Panc1 (cell line): ENCODE results near the gene CNN2. TPM values are rescaled to one million over a fixed set of nuclear protein-coding genes. Genes with fewer than 3 reads are reported as not detected.

Experiments used
- ATAC-seq: fragments of 200-7000 bp; cut with Tn5 transposase; 2 replicates; pipeline ENCODE4 v1.9.1; 2020; ENCODE audit warnings: mild to moderate bottlenecking, moderate library complexity
- BruUV-seq: library from RNA; stranded (reverse); fragments of 400-500 nt; replicated peaks from 2 replicates; lab custom pipeline; 2021; lab: Mats Ljungman, UMichigan
- CTCF ChIA-PET: fragments of 300-600 bp; sonication (Branson Sonifier 250); formaldehyde crosslinking; loops from one replicate; lab custom pipeline; 2022; ENCODE audit warnings: antibody characterized with exemption; lab: Charles Lee
- POLR2A ChIA-PET: fragments of 300-600 bp; sonication (Branson Sonifier 250); formaldehyde crosslinking; loops from one replicate; lab custom pipeline; 2022; ENCODE audit warnings: antibody characterized with exemption; lab: Charles Lee
- DNase-seq: peaks from one replicate; pipeline ENCODE4 v3.0.0-alpha.2; 2010; ENCODE audit warnings: low read depth, low spot score
- H3K27ac ChIP-seq: 2 replicates; pipeline ENCODE4 v1.5.1; 2011; ENCODE audit warnings: mild to moderate bottlenecking, low read length, inconsistent platforms
- H3K27me3 ChIP-seq: fragments of 200-500 bp; sonication (Bioruptor generic); 2 replicates; pipeline ENCODE4 v1.6.0; 2014; ENCODE audit warnings: low read length, inconsistent platforms; ENCODE audit not compliant: control insufficient read depth, insufficient read depth
- H3K36me3 ChIP-seq: fragments of 200-500 bp; sonication (Bioruptor generic); 2 replicates; pipeline ENCODE4 v1.5.1; 2014; ENCODE audit warnings: inconsistent platforms, mild to moderate bottlenecking, low read length, moderate library complexity; ENCODE audit not compliant: control insufficient read depth, insufficient read depth
- H3K4me1 ChIP-seq: 2 replicates; pipeline ENCODE4 v1.5.1; 2011; ENCODE audit warnings: inconsistent platforms, mild to moderate bottlenecking, low read length, moderate library complexity; ENCODE audit not compliant: control insufficient read depth, insufficient read depth
- H3K4me3 ChIP-seq, 2 experiments: 2 replicates each; pipeline ENCODE4 v1.5.1; 2011 to 2012; ENCODE audit warnings: low read depth in 2 of 2, low read length in 2 of 2, mild to moderate bottlenecking in 2 of 2, inconsistent platforms in 1 of 2, moderate library complexity in 1 of 2
- H3K9me3 ChIP-seq: fragments of 200-500 bp; sonication (Bioruptor generic); 2 replicates; pipeline ENCODE4 v1.5.1; 2014; ENCODE audit warnings: low read depth, mild to moderate bottlenecking, inconsistent platforms, low read length, moderate library complexity; ENCODE audit not compliant: control insufficient read depth, insufficient read depth
- POLR2AphosphoS5 ChIP-seq: IDR thresholded peaks from 2 replicates; pipeline ENCODE4 v1.6.1; 2012; ENCODE audit warnings: mild to moderate bottlenecking, low read depth, low read length, moderate library complexity
- SIN3A ChIP-seq: IDR thresholded peaks from 2 replicates; pipeline ENCODE4 v1.6.1; 2012; ENCODE audit warnings: low read depth, mild to moderate bottlenecking, low read length, moderate library complexity, borderline replicate concordance; ENCODE audit not compliant: insufficient read depth
- TCF7L2 ChIP-seq: IDR thresholded peaks from 2 replicates; pipeline ENCODE4 v1.6.1; 2011; ENCODE audit warnings: mild to moderate bottlenecking, low read depth, low read length, inconsistent platforms
- in situ Hi-C: cut with HindIII; loops from 2 replicates; pipeline ENCODE4 v1.10.0; 2016; ENCODE audit warnings: low sequenced_read_pairs, low pct_unique_long_range_greater_than_20kb
- intact Hi-C: fragments of 100-400 bp; cut with micrococcal nuclease; formaldehyde crosslinking; loops from one replicate; pipeline ENCODE4 v1.10.0; 2022; ENCODE audit not compliant: unreplicated experiment
- total RNA-seq: library from RNA; stranded (reverse); gene quantifications from one replicate; pipeline ENCODE4 v1.2.1, GENCODE V29; 2021; ENCODE audit not compliant: unreplicated experiment
- TF ChIP-seq, protein P1 (sequence below): fragments of 450-650 bp; IDR thresholded peaks from 2 replicates; pipeline ENCODE4 v1.5.1; 2017; ENCODE audit warnings: mild to moderate bottlenecking
- TF ChIP-seq, protein P2 (sequence below), 2 experiments: IDR thresholded peaks; 2 replicates each; pipeline ENCODE4 v1.6.1; 2011 to 2012; ENCODE audit warnings: low read depth in 2 of 2, control low read depth in 1 of 2, low read length in 1 of 2, mild to moderate bottlenecking in 1 of 2, moderate library complexity in 1 of 2; ENCODE audit not compliant: insufficient read depth in 1 of 2

The CNN2 gene
- total RNA-seq, 1 experiment from 2014 or later, result 203 TPM

DNA sequence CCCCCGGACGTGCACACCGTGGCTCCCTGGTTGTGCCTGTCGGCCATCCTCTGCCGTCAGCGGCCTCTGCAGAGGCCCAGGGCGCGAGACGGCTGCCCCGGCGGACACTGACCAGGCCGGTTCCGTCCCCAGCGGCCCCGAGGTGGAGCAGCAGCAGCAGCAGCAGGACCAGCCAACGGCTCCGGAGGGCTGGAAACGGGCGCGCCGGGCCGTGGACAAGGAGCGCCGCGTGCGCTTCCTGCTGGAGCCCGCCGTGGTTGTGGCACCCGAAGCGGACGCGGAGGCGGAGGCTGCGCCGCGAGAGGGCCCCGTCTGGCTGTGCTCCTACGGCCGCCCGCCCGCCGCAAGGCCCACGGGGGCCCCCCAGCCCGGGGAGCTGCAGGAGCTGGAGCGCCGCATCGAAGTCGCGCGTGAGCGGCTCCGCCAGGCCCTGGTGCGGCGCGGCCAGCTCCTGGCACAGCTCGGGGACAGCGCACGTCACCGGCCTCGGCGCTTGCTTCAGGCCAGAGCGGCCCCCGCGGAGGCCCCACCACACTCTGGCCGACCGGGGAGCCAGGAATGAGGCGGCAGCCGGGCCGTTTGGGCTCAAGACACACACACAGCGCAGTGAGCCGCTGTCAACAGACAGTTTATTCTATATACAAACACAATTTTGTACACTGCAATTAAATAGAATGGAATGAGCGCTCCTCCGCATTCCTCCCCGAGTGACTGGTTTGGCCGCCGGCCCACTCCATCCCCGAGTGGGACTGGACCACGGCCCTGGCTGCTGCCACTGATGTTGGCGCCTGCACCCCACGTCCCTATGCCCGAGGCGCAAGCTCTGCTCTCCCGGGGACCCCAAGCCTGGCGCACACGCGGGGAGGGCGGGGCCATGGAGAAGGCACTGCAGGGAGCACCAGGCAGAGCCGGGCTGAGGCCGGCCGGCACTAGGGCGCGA is 17.1 kb upstream of the CNN2 start:
- ATAC-seq (peak; percentile 15), DNase-seq (no peak)
- Histone ChIP-seq H3K4me1 (no peaks in the 10 kb centered on the region; the same call in 1 of the 2 replicates), H3K36me3 (no peaks in the 10 kb centered on the region), H3K9me3 (no peaks in the 10 kb centered on the region), H3K4me3 (no peak overlapping the region), H3K27me3 (no peaks in the 10 kb centered on the region), H3K27ac (no peak overlapping the region)
- in situ Hi-C loops (no loop called here), intact Hi-C loops (no loop called here)
- ChIA-PET CTCF (interaction anchor here (0.6 kb wide), 1 partner anchor 39 kb away, joined by 3 read pairs; no protein-coding TSS in a partner anchor), POLR2A (no interaction called here)
- TSS peak; percentile 98 for BruUV-seq
- TF ChIP-seq, protein P1, sequence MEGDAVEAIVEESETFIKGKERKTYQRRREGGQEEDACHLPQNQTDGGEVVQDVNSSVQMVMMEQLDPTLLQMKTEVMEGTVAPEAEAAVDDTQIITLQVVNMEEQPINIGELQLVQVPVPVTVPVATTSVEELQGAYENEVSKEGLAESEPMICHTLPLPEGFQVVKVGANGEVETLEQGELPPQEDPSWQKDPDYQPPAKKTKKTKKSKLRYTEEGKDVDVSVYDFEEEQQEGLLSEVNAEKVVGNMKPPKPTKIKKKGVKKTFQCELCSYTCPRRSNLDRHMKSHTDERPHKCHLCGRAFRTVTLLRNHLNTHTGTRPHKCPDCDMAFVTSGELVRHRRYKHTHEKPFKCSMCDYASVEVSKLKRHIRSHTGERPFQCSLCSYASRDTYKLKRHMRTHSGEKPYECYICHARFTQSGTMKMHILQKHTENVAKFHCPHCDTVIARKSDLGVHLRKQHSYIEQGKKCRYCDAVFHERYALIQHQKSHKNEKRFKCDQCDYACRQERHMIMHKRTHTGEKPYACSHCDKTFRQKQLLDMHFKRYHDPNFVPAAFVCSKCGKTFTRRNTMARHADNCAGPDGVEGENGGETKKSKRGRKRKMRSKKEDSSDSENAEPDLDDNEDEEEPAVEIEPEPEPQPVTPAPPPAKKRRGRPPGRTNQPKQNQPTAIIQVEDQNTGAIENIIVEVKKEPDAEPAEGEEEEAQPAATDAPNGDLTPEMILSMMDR, result no peak
- no peak for TF ChIP-seq TCF7L2
- no peak for TF ChIP-seq POLR2AphosphoS5
- TF ChIP-seq, protein P2, sequence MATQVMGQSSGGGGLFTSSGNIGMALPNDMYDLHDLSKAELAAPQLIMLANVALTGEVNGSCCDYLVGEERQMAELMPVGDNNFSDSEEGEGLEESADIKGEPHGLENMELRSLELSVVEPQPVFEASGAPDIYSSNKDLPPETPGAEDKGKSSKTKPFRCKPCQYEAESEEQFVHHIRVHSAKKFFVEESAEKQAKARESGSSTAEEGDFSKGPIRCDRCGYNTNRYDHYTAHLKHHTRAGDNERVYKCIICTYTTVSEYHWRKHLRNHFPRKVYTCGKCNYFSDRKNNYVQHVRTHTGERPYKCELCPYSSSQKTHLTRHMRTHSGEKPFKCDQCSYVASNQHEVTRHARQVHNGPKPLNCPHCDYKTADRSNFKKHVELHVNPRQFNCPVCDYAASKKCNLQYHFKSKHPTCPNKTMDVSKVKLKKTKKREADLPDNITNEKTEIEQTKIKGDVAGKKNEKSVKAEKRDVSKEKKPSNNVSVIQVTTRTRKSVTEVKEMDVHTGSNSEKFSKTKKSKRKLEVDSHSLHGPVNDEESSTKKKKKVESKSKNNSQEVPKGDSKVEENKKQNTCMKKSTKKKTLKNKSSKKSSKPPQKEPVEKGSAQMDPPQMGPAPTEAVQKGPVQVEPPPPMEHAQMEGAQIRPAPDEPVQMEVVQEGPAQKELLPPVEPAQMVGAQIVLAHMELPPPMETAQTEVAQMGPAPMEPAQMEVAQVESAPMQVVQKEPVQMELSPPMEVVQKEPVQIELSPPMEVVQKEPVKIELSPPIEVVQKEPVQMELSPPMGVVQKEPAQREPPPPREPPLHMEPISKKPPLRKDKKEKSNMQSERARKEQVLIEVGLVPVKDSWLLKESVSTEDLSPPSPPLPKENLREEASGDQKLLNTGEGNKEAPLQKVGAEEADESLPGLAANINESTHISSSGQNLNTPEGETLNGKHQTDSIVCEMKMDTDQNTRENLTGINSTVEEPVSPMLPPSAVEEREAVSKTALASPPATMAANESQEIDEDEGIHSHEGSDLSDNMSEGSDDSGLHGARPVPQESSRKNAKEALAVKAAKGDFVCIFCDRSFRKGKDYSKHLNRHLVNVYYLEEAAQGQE (IDR thresholded peaks at IDR 0.05; ENCODE audit: insufficient read depth in 1 of 2, low read depth in 2 of 2, low read length in 1 of 2), result no peak
- no peak for TF ChIP-seq SIN3A

GRCh38 chr19:1009981-1010538 is 16.3 kb upstream of the CNN2 start:
- Histone ChIP-seq H3K36me3 (no peaks in the 10 kb centered on the region), H3K9me3 (no peaks in the 10 kb centered on the region), H3K4me1 (no peaks in the 10 kb centered on the region; the same call in 1 of the 2 replicates), H3K27ac (no peak overlapping the region), H3K27me3 (no peaks in the 10 kb centered on the region), H3K4me3 (no peak overlapping the region)
- POLR2A ChIA-PET, result no interaction called here
- DNase-seq (no peak), ATAC-seq (no peak)
- CTCF ChIA-PET, result interaction anchor here (0.6 to 0.7 kb wide), 2 partner anchors 13 to 38 kb away, joined by 3 to 5 read pairs; no protein-coding TSS in a partner anchor
- intact Hi-C loops, result no loop called here
- in situ Hi-C loops, result no loop called here
- TF ChIP-seq, protein P2 (IDR thresholded peaks at IDR 0.05; ENCODE audit: insufficient read depth in 1 of 2, low read depth in 2 of 2, low read length in 1 of 2), result no peak
- TF ChIP-seq SIN3A (no peak), POLR2AphosphoS5 (no peak), TCF7L2 (no peak)
- TF ChIP-seq, protein P1, result no peak
- BruUV-seq, result no TSS peak
